KOPT-K1 (cell line): ENCODE results near the gene METRN.

Experiments
- H3K27ac ChIP-seq: fragments of 200-600 bp; sonication (generic); 2 replicates; pipeline ENCODE4 v1.5.1; 2016; ENCODE audit warnings: antibody characterized with exemption, mild to moderate bottlenecking, low read depth, low read length; ENCODE audit not compliant: poor library complexity, severe bottlenecking
- H3K36me3 ChIP-seq: fragments of 200-600 bp; sonication (generic); 2 replicates; pipeline ENCODE4 v1.5.1; 2017; ENCODE audit warnings: antibody characterized with exemption, mild to moderate bottlenecking, low read length, moderate library complexity; ENCODE audit not compliant: insufficient read depth
- H3K9me3 ChIP-seq: fragments of 200-600 bp; sonication (generic); 2 replicates; pipeline ENCODE4 v1.5.1; 2017; ENCODE audit warnings: antibody characterized with exemption, low read length, mild to moderate bottlenecking; ENCODE audit not compliant: insufficient read depth, poor library complexity, severe bottlenecking

METRN gene

GRCh38 chr16:694187-694862, 20.6 kb upstream of the METRN start:
- H3K27ac ChIP-seq = no peak overlapping the region
- no peaks in the 10 kb centered on the region for H3K9me3 ChIP-seq
- H3K36me3 ChIP-seq = no peaks in the 10 kb centered on the region

- no peaks in the 10 kb centered on the region for H3K9me3 ChIP-seq
- H3K27ac ChIP-seq = no peak overlapping the region
- H3K36me3 ChIP-seq = no peaks in the 10 kb centered on the region
These were observed 20.0 kb upstream of the METRN start for GRCh38 chr16:694863-695354.

- Histone ChIP-seq H3K9me3 (no peaks in the 10 kb centered on the region), H3K27ac (no peak overlapping the region), H3K36me3 (no peaks in the 10 kb centered on the region)
These were observed 19.4 kb upstream of the METRN start for GRCh38 chr16:695355-696089.

GRCh38 chr16:698911-699671, 15.8 kb upstream of the METRN start:
- Histone ChIP-seq H3K27ac (no peak overlapping the region), H3K9me3 (no peaks in the 10 kb centered on the region), H3K36me3 (no peaks in the 10 kb centered on the region)

GRCh38 chr16:700684-701584, 14.0 kb upstream of the METRN start:
- Histone ChIP-seq H3K9me3 (no peaks in the 10 kb centered on the region), H3K27ac (no peak overlapping the region), H3K36me3 (no peaks in the 10 kb centered on the region)

- Histone ChIP-seq H3K27ac (no peak overlapping the region), H3K9me3 (no peaks in the 10 kb centered on the region)
These were observed 12.6 kb upstream of the METRN start for GRCh38 chr16:702341-702740.

GRCh38 chr16:703406-703805, 11.5 kb upstream of the METRN start:
- Histone ChIP-seq H3K36me3 (no peaks in the 10 kb centered on the region), H3K9me3 (no peaks in the 10 kb centered on the region), H3K27ac (no peak overlapping the region)

More at GRCh38 chr16:702341-702740, 12.6 kb upstream of the METRN start:
- no peaks in the 10 kb centered on the region for H3K36me3 ChIP-seq

- Histone ChIP-seq H3K9me3 (no peaks in the 10 kb centered on the region), H3K36me3 (no peaks in the 10 kb centered on the region), H3K27ac (no peak overlapping the region)
These were observed 10.9 kb upstream of the METRN start for GRCh38 chr16:704047-704446.

GRCh38 chr16:704552-705380, 10.2 kb upstream of the METRN start:
- Histone ChIP-seq H3K36me3 (no peaks in the 10 kb centered on the region), H3K9me3 (no peaks in the 10 kb centered on the region), H3K27ac (no peak overlapping the region)

- Histone ChIP-seq H3K9me3 (no peaks in the 10 kb centered on the region), H3K36me3 (no peaks in the 10 kb centered on the region), H3K27ac (no peak within 1 kb of the TSS)
These were observed 9.3 kb upstream of the METRN start, which contains the start of gene FBXL16 for GRCh38 chr16:705431-706188. Gene FBXL16 (minus strand): TSS chr16:705801. CDS start chr16:697405, 8,396 bp downstream.

- no peak overlapping the region for H3K27ac ChIP-seq
- no peaks in the 10 kb centered on the region for H3K9me3 ChIP-seq
- no peaks in the 10 kb centered on the region for H3K36me3 ChIP-seq
These were observed 8.5 kb upstream of the METRN start for GRCh38 chr16:706189-707061.

- Histone ChIP-seq H3K36me3 (no peaks in the 10 kb centered on the region), H3K9me3 (no peaks in the 10 kb centered on the region), H3K27ac (no peak overlapping the region)
These were observed 7.8 kb upstream of the METRN start for GRCh38 chr16:707062-707538.
